ENCODE results near the gene WDCP. TPM values are rescaled to one million over a fixed set of nuclear protein-coding genes. Genes with fewer than 3 reads are reported as not detected.

Gene WDCP
- total and polyA plus RNA-seq, 2 experiments from 2014 or later = 6.8 to 7.7 TPM

GRCh38 chr2:24077879-24078278 lies 30.7 kb upstream of the WDCP start:
- H3K4me3 ChIP-seq = no peak overlapping the region
- no peaks in the 10 kb centered on the region for H3K9me3 ChIP-seq (ENCODE audit: low read depth)
- no peaks in the 10 kb centered on the region for H3K27me3 ChIP-seq
- peaks cover 10% of the 10 kb centered on the region for H3K36me3 ChIP-seq
- DNase-seq (ENCODE audit: low read depth in 1 of 2, low spot score in 1 of 2) = no peak
- H3K27ac ChIP-seq = no peak overlapping the region
- no peak for TF ChIP-seq CTCF (IDR thresholded peaks at IDR 0.05; ENCODE audit: low read depth, low read length)
- no peaks in the 10 kb centered on the region for H3K4me1 ChIP-seq (ENCODE audit: low read depth)

DNA sequence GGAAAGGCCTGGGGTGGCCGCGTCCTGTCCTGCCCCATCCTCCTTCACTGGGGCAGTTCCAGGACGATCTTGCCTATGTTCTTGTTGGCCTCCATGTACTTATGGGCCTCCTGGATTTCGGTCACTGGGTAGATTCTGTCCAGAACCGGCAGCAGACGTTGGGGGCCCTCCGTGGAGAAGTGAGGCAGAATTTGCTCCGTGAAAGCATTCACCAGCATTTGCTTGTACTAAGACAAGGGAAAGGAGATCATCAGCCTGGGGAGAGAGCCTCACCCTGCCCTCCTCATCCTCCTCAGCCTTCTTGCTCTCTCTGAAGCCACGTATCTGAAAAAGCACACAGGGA lies 30.3 kb upstream of the WDCP start:
- no peaks in the 10 kb centered on the region for H3K4me1 ChIP-seq (ENCODE audit: low read depth)
- no peak for DNase-seq (ENCODE audit: low read depth in 1 of 2, low spot score in 1 of 2)
- peaks cover 10% of the 10 kb centered on the region for H3K36me3 ChIP-seq
- H3K27me3 ChIP-seq = no peaks in the 10 kb centered on the region
- H3K27ac ChIP-seq = peak overlapping the region; percentile 32
- H3K4me3 ChIP-seq = peak overlapping the region; percentile 72
- no peak for TF ChIP-seq CTCF (IDR thresholded peaks at IDR 0.05; ENCODE audit: low read depth, low read length)
- no peaks in the 10 kb centered on the region for H3K9me3 ChIP-seq (ENCODE audit: low read depth)

DNA sequence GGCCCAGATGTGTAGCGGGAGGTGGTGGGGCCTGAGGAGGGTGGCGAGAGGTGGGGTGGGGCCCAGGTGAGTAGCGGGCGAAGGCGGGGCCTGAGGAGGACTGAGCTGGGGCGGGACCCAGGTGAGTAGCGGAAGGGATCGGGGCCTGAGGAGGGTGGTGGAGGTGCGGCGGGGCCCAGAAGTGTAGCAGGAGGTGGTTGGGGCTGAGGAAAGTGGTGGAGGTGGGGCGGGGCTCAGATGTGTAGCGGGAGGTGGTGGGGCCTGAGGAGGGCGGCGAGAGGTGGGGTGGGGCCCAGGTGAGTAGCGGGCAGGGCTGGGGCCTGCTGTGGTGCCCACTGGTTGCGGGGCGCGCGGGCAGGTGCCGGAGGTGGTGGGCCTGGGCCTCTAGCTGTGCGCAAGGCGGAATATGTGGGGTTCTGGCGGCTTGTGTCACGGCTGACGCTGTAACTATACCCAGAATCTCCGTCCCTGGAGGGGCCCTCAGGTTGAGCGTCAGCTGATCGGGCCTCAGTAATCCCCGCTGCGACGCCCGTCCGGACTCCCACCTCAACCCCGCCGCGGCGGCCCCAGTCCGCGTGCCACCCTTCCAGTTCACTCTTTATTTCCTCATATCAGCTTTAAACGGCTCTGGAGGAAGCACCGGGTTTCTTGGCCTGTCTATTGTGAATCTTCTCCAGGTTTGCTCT lies 29.8 kb upstream of the WDCP start:
- peak overlapping the region; percentile 72 for H3K4me3 ChIP-seq
- H3K27me3 ChIP-seq = no peaks in the 10 kb centered on the region
- H3K36me3 ChIP-seq = peaks cover 12% of the 10 kb centered on the region
- H3K9me3 ChIP-seq (ENCODE audit: low read depth) = no peaks in the 10 kb centered on the region
- peak; percentile 24 to 27 for DNase-seq (ENCODE audit: low read depth in 1 of 2, low spot score in 1 of 2)
- H3K27ac ChIP-seq = peak overlapping the region; percentile 32
- no peaks in the 10 kb centered on the region for H3K4me1 ChIP-seq (ENCODE audit: low read depth)
- no peak for TF ChIP-seq CTCF (IDR thresholded peaks at IDR 0.05; ENCODE audit: low read depth, low read length)

DNA sequence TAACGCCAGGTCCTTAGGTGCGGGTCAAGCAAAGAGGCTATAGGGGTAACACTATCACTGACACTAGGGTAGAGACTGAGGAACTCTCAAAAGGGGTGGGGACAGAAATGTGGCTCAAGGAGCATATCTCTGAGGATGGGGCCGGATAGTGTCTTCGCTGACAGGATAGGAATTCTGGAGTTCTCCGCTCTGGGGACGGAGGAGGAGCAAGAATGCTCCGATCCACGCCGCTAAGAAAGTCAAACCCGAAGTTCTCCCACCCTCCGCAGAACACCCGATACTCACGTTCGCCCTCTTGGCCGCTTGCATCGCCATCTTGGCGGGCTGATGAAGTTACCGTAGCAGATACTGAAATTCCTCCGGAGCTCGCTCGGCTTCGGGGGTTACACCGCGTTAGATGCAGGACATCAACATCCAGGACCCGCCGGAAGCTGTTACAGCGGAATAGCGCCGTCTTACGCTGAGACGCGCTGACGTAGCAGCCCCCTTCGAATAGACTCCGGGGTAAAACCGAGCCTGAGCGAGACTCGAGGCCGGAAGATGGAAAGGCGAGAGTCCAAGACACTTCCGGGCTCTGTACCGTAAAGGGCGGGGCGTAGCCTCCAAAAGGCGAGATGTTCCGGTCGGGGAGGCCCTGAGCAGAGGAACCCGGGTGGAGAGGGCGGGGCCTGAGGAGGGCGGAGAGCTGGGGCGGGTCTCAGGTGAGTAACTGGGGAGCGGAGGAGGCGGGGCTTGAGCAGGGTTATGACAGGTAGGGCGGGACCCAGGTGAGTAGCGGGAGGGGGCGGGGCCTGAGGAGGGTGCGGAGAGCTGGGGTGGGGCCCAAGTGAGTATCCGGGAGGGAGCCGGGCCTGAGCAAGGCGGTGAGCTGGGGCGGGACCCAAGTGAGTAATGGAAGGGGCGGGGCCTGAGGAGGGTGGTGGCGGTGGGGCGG lies 29.0 kb upstream of the WDCP start, which contains the start of gene SF3B6:
TSS of gene SF3B6 (minus strand) at position 412 of the 934 bp plus-strand sequence. CDS start at position 315, 97 bp downstream.
- Histone ChIP-seq H3K9me3 (ENCODE audit: low read depth) (no peaks in the 10 kb centered on the region), H3K4me1 (ENCODE audit: low read depth) (no peaks in the 10 kb centered on the region), H3K27me3 (no peaks in the 10 kb centered on the region), H3K4me3 (peak within 1 kb of the TSS; percentile 72), H3K27ac (peak within 1 kb of the TSS; percentile 74), H3K36me3 (peaks cover 12% of the 10 kb centered on the region)
- DNase-seq (ENCODE audit: low read depth in 1 of 2, low spot score in 1 of 2) = peak; percentile 99
- no peak for TF ChIP-seq CTCF (IDR thresholded peaks at IDR 0.05; ENCODE audit: low read depth, low read length)

DNA sequence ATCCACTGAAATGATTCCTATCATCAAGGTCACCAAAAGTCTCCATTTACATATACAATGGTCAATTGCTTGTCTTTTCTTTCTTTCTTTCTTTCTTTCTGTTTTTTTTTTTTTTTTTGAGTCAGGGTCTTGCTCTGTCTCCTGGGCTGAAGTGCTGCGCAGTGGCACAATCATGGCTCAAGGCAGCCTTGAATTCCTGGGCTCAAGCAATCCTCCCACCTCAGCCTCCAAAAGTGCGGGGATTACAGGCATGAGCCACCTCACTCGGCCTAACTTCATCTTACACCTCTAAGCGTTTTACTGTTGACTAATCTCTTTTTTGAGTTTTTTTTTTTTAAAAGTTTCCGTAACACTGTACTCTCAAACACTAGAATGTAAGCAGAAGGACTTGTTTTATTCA lies 28.1 kb upstream of the WDCP start:
- Histone ChIP-seq H3K4me1 (ENCODE audit: low read depth) (no peaks in the 10 kb centered on the region), H3K27ac (no peak overlapping the region), H3K9me3 (ENCODE audit: low read depth) (no peaks in the 10 kb centered on the region), H3K36me3 (peaks cover 14% of the 10 kb centered on the region), H3K27me3 (no peaks in the 10 kb centered on the region), H3K4me3 (peak overlapping the region; percentile 72)
- DNase-seq (ENCODE audit: low read depth in 1 of 2, low spot score in 1 of 2) = no peak
- no peak for TF ChIP-seq CTCF (IDR thresholded peaks at IDR 0.05; ENCODE audit: low read depth, low read length)
